GM18870 (cell line): ENCODE results near the gene IRS2.

Experiments used
- ATAC-seq: cut with Tn5 transposase; IDR thresholded peaks from one replicate; pipeline ENCODE4 v1.9.1; 2021; ENCODE audit warnings: moderate library complexity; ENCODE audit not compliant: unreplicated experiment

Gene IRS2

DNA sequence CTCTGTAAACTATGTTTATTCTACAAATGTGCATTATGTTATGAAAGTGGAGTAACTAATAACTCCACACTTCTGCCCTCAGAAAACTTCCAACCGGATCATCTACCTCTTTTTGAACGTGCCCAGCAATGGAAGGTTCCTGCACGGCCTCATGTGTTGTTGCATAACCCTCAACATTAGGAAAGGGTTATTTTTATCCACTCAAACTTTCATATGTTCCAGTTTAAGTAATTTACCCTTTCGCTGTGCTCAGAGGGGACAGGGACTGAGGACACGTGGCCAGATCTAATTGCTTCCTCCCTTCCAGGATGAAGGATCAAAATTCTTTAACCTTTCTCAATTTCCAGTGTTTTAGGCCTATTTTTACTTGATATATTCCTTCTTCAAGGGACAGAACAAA, 29.6 kb downstream of the IRS2 start:
- no peak for ATAC-seq

DNA sequence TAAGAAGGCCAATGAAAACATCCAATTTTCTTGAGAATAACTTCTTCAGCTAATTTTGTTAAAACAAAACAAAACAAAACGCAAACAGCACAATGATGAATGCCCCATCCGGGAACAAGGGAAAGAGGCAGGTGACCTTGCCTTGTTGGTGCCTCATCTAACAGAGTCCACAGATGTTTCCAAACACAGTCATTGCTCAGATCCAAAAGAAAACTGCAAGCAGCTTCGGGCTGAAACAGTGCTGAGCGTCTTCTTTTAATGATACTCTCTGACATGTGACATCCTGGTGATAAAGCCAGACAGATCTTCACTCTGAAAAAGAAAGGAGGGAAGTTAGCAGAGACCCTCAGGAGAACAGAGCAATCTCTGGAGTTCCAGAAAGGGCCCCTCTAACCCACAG, 30.4 kb downstream of the IRS2 start:
- ATAC-seq, result no peak

GRCh38 chr13:109755551-109755950, 30.8 kb downstream of the IRS2 start:
- ATAC-seq, result no peak

GRCh38 chr13:109751477-109751876, 34.9 kb downstream of the IRS2 start:
- ATAC-seq, result no peak

- no peak for ATAC-seq
These were observed 36.1 kb downstream of the IRS2 start for GRCh38 chr13:109750221-109750775.

DNA sequence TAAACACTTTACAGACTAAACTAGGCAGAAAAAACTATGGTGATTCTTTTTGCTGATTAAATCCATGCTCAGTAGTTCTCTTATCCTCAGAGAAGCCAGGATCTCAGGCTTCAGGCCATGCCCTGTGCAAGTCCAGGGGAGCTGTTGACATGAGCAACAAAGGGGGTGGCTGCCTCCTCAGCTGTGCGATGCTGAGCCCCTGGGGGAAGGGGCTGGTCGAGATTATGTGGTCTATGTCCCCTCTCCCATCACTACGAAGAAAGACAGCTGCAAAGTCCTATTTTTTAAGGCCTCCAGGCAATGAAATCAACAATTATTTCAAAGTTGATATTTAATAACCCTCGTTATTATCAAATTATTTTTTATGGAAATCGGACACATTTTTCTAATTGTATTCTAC, 37.0 kb downstream of the IRS2 start:
- ATAC-seq, result no peak

GRCh38 chr13:109748677-109749076, 37.7 kb downstream of the IRS2 start:
- no peak for ATAC-seq

DNA sequence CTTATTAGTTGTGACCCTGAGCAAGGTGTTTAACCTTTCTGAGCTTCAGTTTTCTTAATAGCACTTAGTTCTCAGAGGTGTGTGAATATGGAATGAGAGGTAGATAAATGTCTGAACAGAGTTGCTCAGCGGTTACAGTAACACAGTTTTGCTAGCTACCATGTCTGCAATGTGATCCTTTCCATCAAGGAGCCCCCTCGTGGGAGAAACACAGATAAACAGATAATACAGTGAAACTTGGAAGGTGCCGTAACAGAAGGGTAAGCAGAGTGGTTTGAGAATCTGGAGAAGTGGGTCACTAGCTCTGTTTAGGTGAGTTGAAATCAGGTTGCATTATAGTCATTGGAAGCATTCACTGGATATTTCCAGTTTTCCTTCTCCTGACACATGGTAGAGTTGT, 38.9 kb downstream of the IRS2 start:
- no peak for ATAC-seq

GRCh38 chr13:109746364-109746763, 40.0 kb downstream of the IRS2 start:
- ATAC-seq, result no peak

DNA sequence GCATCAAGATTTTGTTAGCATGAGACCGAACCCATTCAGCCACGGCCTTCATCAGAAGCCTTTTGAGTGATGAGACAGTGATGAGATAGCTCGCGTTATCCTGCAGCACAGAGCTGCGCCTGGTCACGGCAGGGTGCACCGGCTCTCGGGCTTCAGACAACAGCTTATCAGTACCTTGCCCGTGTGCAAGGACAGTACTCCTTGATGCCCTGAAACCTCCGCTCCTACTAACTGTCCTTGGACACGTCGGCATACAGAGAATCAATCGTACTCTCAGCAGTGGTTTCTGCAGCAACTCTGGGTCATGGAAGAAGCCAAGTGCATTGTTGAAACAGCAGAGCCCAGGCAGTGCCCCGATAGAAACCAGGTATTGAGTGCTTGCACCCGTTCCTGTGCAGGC, 40.7 kb downstream of the IRS2 start:
- no peak for ATAC-seq

DNA sequence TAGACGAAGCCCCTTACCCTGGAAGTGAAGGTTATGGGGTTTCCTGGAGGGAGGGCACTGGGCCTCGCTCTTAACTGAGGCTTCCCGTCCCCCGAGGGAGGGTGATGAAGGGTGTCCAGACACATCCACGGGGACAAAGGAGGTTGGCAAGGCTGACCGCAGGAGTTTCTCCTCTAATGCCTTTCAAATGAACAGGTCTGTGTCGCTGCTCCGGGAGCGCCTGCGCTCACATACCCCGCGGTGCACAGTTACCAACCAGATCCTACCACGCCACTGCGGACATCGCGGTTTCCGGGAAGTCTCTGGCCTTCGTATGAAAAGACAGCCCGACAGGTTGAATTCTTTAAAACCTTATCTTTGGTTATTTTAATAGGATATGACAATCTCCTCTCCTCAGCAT, 41.3 kb downstream of the IRS2 start:
- no peak for ATAC-seq

GRCh38 chr13:109744512-109745051, 41.8 kb downstream of the IRS2 start:
- ATAC-seq, result no peak

- ATAC-seq, result peak; percentile 77
These were observed 42.5 kb downstream of the IRS2 start for GRCh38 chr13:109743706-109744453.

- no peak for ATAC-seq
These were observed 44.4 kb downstream of the IRS2 start for GRCh38 chr13:109741966-109742365.

- ATAC-seq, result no peak
These were observed 45.7 kb downstream of the IRS2 start for GRCh38 chr13:109740721-109741120.

- no peak for ATAC-seq
These were observed 46.3 kb downstream of the IRS2 start for GRCh38 chr13:109740121-109740520.

- no peak for ATAC-seq
These were observed 48.1 kb downstream of the IRS2 start for GRCh38 chr13:109738298-109738746.

DNA sequence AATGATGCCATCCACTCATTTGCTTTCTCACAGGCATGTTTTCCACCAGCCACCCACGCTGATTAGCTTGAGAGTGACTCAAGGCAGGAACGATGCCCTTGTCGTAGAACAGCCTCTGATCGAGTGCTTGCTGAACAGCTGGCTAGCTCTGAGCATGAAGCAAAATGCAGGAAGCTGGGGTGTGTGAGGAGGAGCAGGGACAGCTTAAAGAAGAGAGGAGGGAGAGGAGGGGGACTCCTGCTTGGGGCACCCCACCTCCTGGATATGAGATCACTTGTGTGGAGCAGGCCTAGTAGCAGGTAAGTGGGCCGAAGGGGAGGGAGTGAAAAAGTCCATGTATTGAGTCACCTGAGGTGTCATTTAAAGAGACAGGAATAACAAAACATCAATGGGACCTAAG, 48.8 kb downstream of the IRS2 start:
- ATAC-seq, result no peak

- ATAC-seq, result no peak
These were observed 49.3 kb downstream of the IRS2 start for GRCh38 chr13:109737046-109737573.

DNA sequence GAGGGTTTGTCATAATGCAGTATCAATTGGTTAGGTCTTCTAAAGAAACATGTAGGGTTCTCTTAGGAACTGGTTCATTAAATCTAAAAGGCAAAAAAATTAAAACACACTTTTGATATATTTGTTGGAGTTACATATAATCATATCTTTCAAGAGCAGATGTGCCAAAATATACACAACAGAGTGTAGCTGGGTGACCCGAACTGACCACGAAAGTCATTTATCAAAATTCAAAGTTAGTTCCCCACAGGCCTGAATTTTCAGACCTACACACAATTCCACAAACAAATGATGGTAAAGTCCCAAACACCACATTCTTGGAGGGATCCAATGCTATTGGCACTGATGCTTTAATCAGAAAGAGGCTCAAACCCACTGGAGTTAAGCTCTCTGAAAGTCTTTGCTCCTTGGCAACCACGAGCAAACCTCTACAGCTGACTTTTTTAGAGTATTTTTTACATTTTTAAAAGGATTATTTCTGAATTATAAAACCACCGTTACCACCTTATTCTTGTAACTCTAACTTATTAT, 50.9 kb downstream of the IRS2 start:
- ATAC-seq, result no peak

GRCh38 chr13:109734002-109734785, 52.2 kb downstream of the IRS2 start:
- ATAC-seq, result no peak
